HepG2 (cell line): Measurements from ENCODE around the gene DYNLL2. TPM values are rescaled to one million over a fixed set of nuclear protein-coding genes. Genes with fewer than 3 reads are reported as not detected.

Experiments used
- ATAC-seq: fragments of 200-7000 bp; cut with Tn5 transposase; 3 replicates; pipeline ENCODE4 v1.9.1; 2020; ENCODE audit warnings: mild to moderate bottlenecking, moderate library complexity
- BruUV-seq: library from RNA; stranded (reverse); fragments of 400-500 nt; replicated peaks from 2 replicates; lab custom pipeline; 2021; lab: Mats Ljungman, UMichigan
- CTCF ChIA-PET: fragments of 300-600 bp; formaldehyde crosslinking; extraction: SDS; loops from one replicate; lab custom pipeline; 2021; ENCODE audit warnings: low total read pairs, inconsistent platforms, low intra/inter-chr PET ratio; lab: Yijun Ruan, JAX
- POLR2A ChIA-PET: fragments of 350-600 bp; sonication (Branson Sonifier 250); formaldehyde crosslinking; loops from one replicate; lab custom pipeline; 2020; ENCODE audit warnings: antibody characterized with exemption, inconsistent platforms; lab: Yijun Ruan, JAX
- DNase-seq: peaks from one replicate; pipeline ENCODE4 v3.0.0-alpha.2; 2015; ENCODE audit warnings: low spot score
- FAIRE-seq: peaks from 3 replicates; lab custom pipeline; 2011; peaks lifted over from hg19 to GRCh38; lab: Jason Lieb, UNC
- H2AFZ ChIP-seq: one replicate; pipeline ENCODE4 v1.6.1; 2011; ENCODE audit warnings: low read length, inconsistent platforms
- H3K27ac ChIP-seq: fragments of 300-600 bp; 3 replicates; pipeline ENCODE4 v1.8.0; 2011; ENCODE audit warnings: mixed run types, mild to moderate bottlenecking, mixed read lengths, low read length, inconsistent platforms; ENCODE audit not compliant: insufficient read depth; ENCODE audit errors: extremely low read length
- H3K27me3 ChIP-seq, 2 experiments: fragments of 200-600 bp in 1 of 2; 2 replicates in 1 of 2; 3 replicates in 1 of 2; pipeline versions ENCODE4 v1.6.0 to v1.8.0; 2011; ENCODE audit warnings: low read length in 2 of 2, mild to moderate bottlenecking in 2 of 2, moderate library complexity in 2 of 2, inconsistent platforms in 1 of 2; ENCODE audit not compliant: insufficient read depth in 2 of 2, control insufficient read depth in 1 of 2
- H3K36me3 ChIP-seq, 2 experiments: fragments of 200-600 bp in 1 of 2; replicated peaks in 1 of 2; 2 replicates in 1 of 2; 3 replicates in 1 of 2; pipeline versions ENCODE4 v1.5.1 to v1.8.0; 2011; ENCODE audit warnings: low read length in 2 of 2, inconsistent platforms in 1 of 2; ENCODE audit not compliant: insufficient read depth in 2 of 2, control insufficient read depth in 1 of 2
- H3K4me1 ChIP-seq: 2 replicates; pipeline ENCODE4 v1.5.1; 2012; ENCODE audit warnings: low read length, inconsistent platforms; ENCODE audit not compliant: insufficient read depth
- H3K4me2 ChIP-seq: 2 replicates; pipeline ENCODE4 v1.6.0; 2011; ENCODE audit warnings: low read depth, low read length, inconsistent platforms
- H3K4me3 ChIP-seq, 3 experiments: fragments of 200-600 bp in 1 of 3; sonication (generic), shearing (Covaris generic) in 1 of 3; replicated peaks in 1 of 3; 2 replicates each; pipeline ENCODE4 v1.5.1; 2011 to 2016; ENCODE audit warnings: low read length in 3 of 3, inconsistent platforms in 2 of 3, low read depth in 2 of 3, mild to moderate bottlenecking in 2 of 3, control low read depth in 1 of 3, mixed read lengths in 1 of 3; ENCODE audit not compliant: insufficient read depth in 1 of 3
- H3K79me2 ChIP-seq: one replicate; pipeline ENCODE4 v1.6.1; 2011; ENCODE audit warnings: low read length, inconsistent platforms; ENCODE audit not compliant: insufficient read depth
- H3K9ac ChIP-seq: 2 replicates; pipeline ENCODE4 v1.6.0; 2011; ENCODE audit warnings: mild to moderate bottlenecking, low read depth, low read length, inconsistent platforms; ENCODE audit not compliant: insufficient read depth
- H3K9me3 ChIP-seq: 2 replicates; pipeline ENCODE4 v1.5.1; 2012; ENCODE audit warnings: mild to moderate bottlenecking, low read length
- H4K20me1 ChIP-seq: 2 replicates; pipeline ENCODE4 v1.6.0; 2011; ENCODE audit warnings: inconsistent platforms, mild to moderate bottlenecking, low read length, moderate library complexity; ENCODE audit not compliant: insufficient read depth
- HMGXB4 ChIP-seq, 2 experiments: sonication (generic) in 1 of 2; formaldehyde crosslinking in 1 of 2; IDR thresholded peaks; 2 replicates each; pipeline versions ENCODE4 v1.4.0 to v1.6.1; 2018 to 2020; ENCODE audit warnings: missing genetic modification reagents in 2 of 2, borderline replicate concordance in 1 of 2, low read depth in 1 of 2, mild to moderate bottlenecking in 1 of 2, missing biosample characterization in 1 of 2
- HOMEZ ChIP-seq: IDR thresholded peaks from 2 replicates; pipeline ENCODE4 v1.6.1; 2016; ENCODE audit warnings: low read depth
- MED1 ChIP-seq: sonication (generic); formaldehyde crosslinking; IDR thresholded peaks from 2 replicates; pipeline ENCODE4 v1.4.0; 2020; ENCODE audit warnings: missing genetic modification reagents
- MIXL1 ChIP-seq: IDR thresholded peaks from 2 replicates; pipeline ENCODE4 v1.6.1; 2016
- RFX1 ChIP-seq: fragments of 450-650 bp; IDR thresholded peaks from 2 replicates; pipeline ENCODE4 v1.6.1; 2017
- STAT5B ChIP-seq: sonication (generic); formaldehyde crosslinking; IDR thresholded peaks from 2 replicates; pipeline ENCODE4 v1.4.0; 2020; ENCODE audit warnings: missing genetic modification reagents
- THAP7 ChIP-seq: sonication (generic); formaldehyde crosslinking; IDR thresholded peaks from 2 replicates; pipeline ENCODE4 v1.8.1; 2023; ENCODE audit warnings: mild to moderate bottlenecking, missing genetic modification reagents
- ZBTB10 ChIP-seq: sonication (generic); formaldehyde crosslinking; IDR thresholded peaks from 2 replicates; pipeline ENCODE4 v1.4.0; 2020; ENCODE audit warnings: missing genetic modification reagents, borderline replicate concordance
- ZBTB14 ChIP-seq: sonication (generic); formaldehyde crosslinking; IDR thresholded peaks from 2 replicates; pipeline ENCODE4 v1.4.0; 2020; ENCODE audit warnings: missing genetic modification reagents
- ZBTB21 ChIP-seq: sonication (generic); formaldehyde crosslinking; IDR thresholded peaks from 2 replicates; pipeline ENCODE4 v1.4.0; 2020; ENCODE audit warnings: missing genetic modification reagents
- ZNF138 ChIP-seq: sonication (generic); formaldehyde crosslinking; IDR thresholded peaks from 2 replicates; pipeline ENCODE4 v1.5.0; 2020; ENCODE audit warnings: mild to moderate bottlenecking, low read depth, missing genetic modification reagents
- ZNF253 ChIP-seq: sonication (generic); formaldehyde crosslinking; IDR thresholded peaks from 2 replicates; pipeline ENCODE4 v1.8.0; 2022; ENCODE audit warnings: mild to moderate bottlenecking, missing genetic modification reagents, borderline replicate concordance
- ZNF496 ChIP-seq: sonication (generic); formaldehyde crosslinking; IDR thresholded peaks from 2 replicates; pipeline ENCODE4 v1.8.1; 2023; ENCODE audit warnings: mild to moderate bottlenecking, moderate library complexity, missing genetic modification reagents; ENCODE audit not compliant: insufficient replicate concordance
- ZNF557 ChIP-seq: sonication (generic); formaldehyde crosslinking; IDR thresholded peaks from 2 replicates; pipeline ENCODE4 v1.4.0; 2020; ENCODE audit warnings: missing genetic modification reagents
- ZNF710 ChIP-seq: sonication (generic); formaldehyde crosslinking; IDR thresholded peaks from 2 replicates; pipeline ENCODE4 v1.5.0; 2020; ENCODE audit warnings: mild to moderate bottlenecking, missing genetic modification reagents, borderline replicate concordance
- WGBS: methylation state at CpG from one replicate; pipeline ENCODE4 v1.1.6; 2017; ENCODE audit warnings: low lambda C conversion rate; 5-methylcytosine and 5-hydroxymethylcytosine counted together
- in situ Hi-C: cut with HindIII; loops from 2 replicates; pipeline ENCODE4 v1.10.0; 2017; ENCODE audit warnings: low pct_unique_long_range_greater_than_20kb; ENCODE audit not compliant: extremely low pct_ligation_motif_present
- intact Hi-C: fragments of 100-400 bp; cut with micrococcal nuclease; formaldehyde crosslinking; loops from one replicate; pipeline ENCODE4 v1.10.0; 2022; ENCODE audit not compliant: unreplicated experiment
- polyA plus RNA-seq, 8 experiments: library from polyadenylated mRNA; depleted of rRNA in 3 of 8; stranded (reverse) in 7 of 8; unstranded in 1 of 8; fragments of >200 nt; fragmentation: Illumina TruSeq in 4 of 8; extraction: Trizol in 4 of 8; gene quantifications; 2 replicates each; pipeline versions ENCODE4 v1.2.1 to v1.2.3, GENCODE V29; 2011 to 2016; ENCODE audit warnings: low read depth in 4 of 8, missing spikeins in 1 of 8, mixed read lengths in 1 of 8; ENCODE audit not compliant: insufficient read depth in 1 of 8
- total RNA-seq, 5 experiments: library from RNA; depleted of rRNA; stranded (reverse); fragments of >200 nt; fragmentation: Illumina TruSeq; extraction: Trizol; gene quantifications; 2 replicates each; pipeline ENCODE4 v1.2.3, GENCODE V29; 2016; ENCODE audit warnings: low read depth in 1 of 5

DYNLL2 gene
- total and polyA plus RNA-seq, 2 of the 13 experiments (the other 11 are each of a cell fraction or from before 2014, with no cell fraction given), result 9.5 to 29.0 TPM

GRCh38 chr17:58127846-58128245, 44.6 kb downstream of the DYNLL2 start:
- no TSS peak for BruUV-seq
- Histone ChIP-seq H3K4me3 (no peak overlapping the region), H4K20me1 (no peaks in the 10 kb centered on the region), H3K79me2 (no peaks in the 10 kb centered on the region), H3K4me1 (no peaks in the 10 kb centered on the region), H3K9ac (no peak overlapping the region), H3K36me3 (no peaks in the 10 kb centered on the region), H2AFZ (no peak overlapping the region), H3K27ac (no peak overlapping the region), H3K9me3 (no peaks in the 10 kb centered on the region), H3K4me2 (no peak overlapping the region), H3K27me3 (peaks cover 0 to 20% of the 10 kb centered on the region in 2 experiments; a peak in 4 of 5 replicates)
- intact Hi-C loops (no loop called here), in situ Hi-C loops (no loop called here)
- DNase-seq (no peak), FAIRE-seq (no peak), ATAC-seq (no peak)
- ChIA-PET POLR2A (no interaction called here), CTCF (no interaction called here)
- whole genome bisulfite sequencing, result 2% methylated on average over 1 of the region's 1 CpG
- TF ChIP-seq ZNF710 (CRISPR knock-in tag) (no peak), ZNF138 (CRISPR knock-in tag) (no peak), MED1 (CRISPR knock-in tag) (no peak), MIXL1 (CRISPR knock-in tag) (no peak), ZBTB14 (CRISPR knock-in tag) (no peak), ZNF253 (CRISPR knock-in tag) (no peak), HOMEZ (CRISPR knock-in tag) (no peak), ZNF557 (no peak), RFX1 (no peak), THAP7 (CRISPR knock-in tag) (no peak), STAT5B (CRISPR knock-in tag) (no peak), ZBTB10 (CRISPR knock-in tag) (no peak), ZNF496 (CRISPR knock-in tag) (no peak), ZBTB21 (CRISPR knock-in tag) (no peak), HMGXB4 (CRISPR knock-in tag; IDR thresholded peaks at IDR 0.05; ENCODE audit: borderline replicate concordance in 1 of 2, low read depth in 1 of 2) (no peak)
